ENCODE measurements around the gene DZIP1. TPM values are rescaled to one million over a fixed set of nuclear protein-coding genes. Genes with fewer than 3 reads are reported as not detected.

DZIP1 gene
- total RNA-seq, 3 donors from 2014 or later: 1.3 to 23.6 (median 3.6) TPM

DNA sequence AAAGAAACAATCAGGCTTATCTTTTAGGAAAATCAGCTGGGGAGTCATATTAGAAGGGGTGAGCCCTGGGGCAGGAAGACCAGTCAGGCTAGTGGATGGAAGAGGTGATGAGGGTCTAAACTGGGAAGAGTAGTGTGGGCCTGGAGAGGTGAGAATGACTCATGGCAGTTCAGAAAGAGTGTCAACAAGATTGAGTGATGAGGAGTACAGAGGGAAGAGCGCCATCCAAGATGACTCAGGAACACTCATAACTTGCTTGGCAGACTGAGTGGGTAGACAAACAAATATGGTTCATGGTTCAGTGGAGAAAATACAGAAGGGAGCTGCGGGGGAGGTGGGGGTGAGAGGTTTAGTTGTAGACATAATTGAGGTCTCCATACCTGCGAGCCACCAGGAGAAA, 109.3 kb downstream of the DZIP1 start:
- H3K36me3 ChIP-seq (ENCODE audit: low read depth): no peaks in the 10 kb centered on the region
- no peak overlapping the region for H3K4me3 ChIP-seq
- DNase-seq (no peak), ATAC-seq (peak; percentile 75)
- H3K4me1 ChIP-seq (ENCODE audit: low read depth): no peaks in the 10 kb centered on the region
- TF ChIP-seq, protein P1, sequence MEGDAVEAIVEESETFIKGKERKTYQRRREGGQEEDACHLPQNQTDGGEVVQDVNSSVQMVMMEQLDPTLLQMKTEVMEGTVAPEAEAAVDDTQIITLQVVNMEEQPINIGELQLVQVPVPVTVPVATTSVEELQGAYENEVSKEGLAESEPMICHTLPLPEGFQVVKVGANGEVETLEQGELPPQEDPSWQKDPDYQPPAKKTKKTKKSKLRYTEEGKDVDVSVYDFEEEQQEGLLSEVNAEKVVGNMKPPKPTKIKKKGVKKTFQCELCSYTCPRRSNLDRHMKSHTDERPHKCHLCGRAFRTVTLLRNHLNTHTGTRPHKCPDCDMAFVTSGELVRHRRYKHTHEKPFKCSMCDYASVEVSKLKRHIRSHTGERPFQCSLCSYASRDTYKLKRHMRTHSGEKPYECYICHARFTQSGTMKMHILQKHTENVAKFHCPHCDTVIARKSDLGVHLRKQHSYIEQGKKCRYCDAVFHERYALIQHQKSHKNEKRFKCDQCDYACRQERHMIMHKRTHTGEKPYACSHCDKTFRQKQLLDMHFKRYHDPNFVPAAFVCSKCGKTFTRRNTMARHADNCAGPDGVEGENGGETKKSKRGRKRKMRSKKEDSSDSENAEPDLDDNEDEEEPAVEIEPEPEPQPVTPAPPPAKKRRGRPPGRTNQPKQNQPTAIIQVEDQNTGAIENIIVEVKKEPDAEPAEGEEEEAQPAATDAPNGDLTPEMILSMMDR (IDR thresholded peaks at IDR 0.05): no peak
- intact Hi-C loops (cut with DNase I, micrococcal nuclease): loop anchor here in 1 of 2 donors (5.0 kb wide), 1 partner anchor 297 kb away; no protein-coding TSS in a partner anchor
- no peaks in the 10 kb centered on the region for H3K9me3 ChIP-seq

DNA sequence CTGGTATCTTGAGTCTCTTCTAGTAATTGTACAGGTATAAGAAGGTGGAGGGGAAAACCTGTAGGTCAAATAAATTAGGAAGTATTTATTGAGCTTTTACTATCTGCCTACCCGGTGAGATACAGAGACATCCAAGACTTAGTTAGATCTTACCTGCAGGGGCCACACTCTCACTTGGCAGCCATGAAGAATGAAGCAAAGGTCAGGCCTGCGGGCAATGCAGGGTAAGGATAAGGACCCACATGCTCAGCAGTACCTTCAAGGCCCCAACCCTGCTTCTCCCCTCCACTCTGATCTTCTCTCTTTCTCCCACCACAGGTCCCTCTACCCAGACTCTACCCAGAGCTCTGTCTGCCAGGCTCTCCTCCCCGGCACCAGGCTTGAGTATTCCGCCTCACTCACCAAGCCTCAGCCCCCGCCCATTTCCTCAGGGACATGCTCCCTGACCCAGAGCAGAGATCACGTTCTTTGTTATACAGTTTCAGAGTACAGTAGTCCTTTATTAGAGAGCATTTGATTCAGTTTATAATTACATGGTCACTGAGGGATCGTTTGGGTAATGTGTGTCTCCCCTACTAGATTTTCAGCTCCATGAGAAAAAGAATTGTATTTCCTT, 110.9 kb downstream of the DZIP1 start:
- peak; percentile 64 for ATAC-seq
- no peaks in the 10 kb centered on the region for H3K4me1 ChIP-seq (ENCODE audit: low read depth)
- TF ChIP-seq, protein P1 (IDR thresholded peaks at IDR 0.05): no peak
- no peaks in the 10 kb centered on the region for H3K9me3 ChIP-seq
- no peak overlapping the region for H3K4me3 ChIP-seq
- no peaks in the 10 kb centered on the region for H3K36me3 ChIP-seq (ENCODE audit: low read depth)
- peak in 2 of 3 donors; percentile 36 to 44 for DNase-seq
- intact Hi-C loops (cut with DNase I, micrococcal nuclease): no loop called here

DNA sequence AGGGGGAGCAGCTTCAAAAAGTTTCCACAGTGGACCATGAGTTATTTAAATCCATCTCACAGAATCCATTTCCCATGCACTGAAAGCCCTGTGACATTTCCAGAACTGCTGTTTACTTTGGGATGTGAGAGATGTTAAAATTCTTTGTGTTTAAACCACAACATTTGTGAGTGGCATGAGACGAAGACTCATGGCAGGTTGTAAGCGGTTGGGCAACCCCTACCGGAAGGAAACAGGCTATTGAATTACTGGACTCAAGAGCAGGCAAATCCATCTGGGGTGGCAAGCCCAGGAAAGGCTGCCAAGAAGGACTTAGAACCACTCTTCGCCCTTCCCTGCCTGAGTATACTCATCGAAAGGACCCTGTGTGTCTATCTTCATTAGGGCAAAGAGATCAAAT, 114.3 kb downstream of the DZIP1 start:
- DNase-seq (no peak), ATAC-seq (no peak)
- no peaks in the 10 kb centered on the region for H3K4me1 ChIP-seq (ENCODE audit: low read depth)
- H3K36me3 ChIP-seq (ENCODE audit: low read depth): no peaks in the 10 kb centered on the region
- TF ChIP-seq, protein P1 (IDR thresholded peaks at IDR 0.05): no peak
- H3K9me3 ChIP-seq: no peaks in the 10 kb centered on the region
- no peak overlapping the region for H3K4me3 ChIP-seq
- intact Hi-C loops (cut with DNase I, micrococcal nuclease): no loop called here

Other genes with a start within 250 kb of the DZIP1 start
- under 1 TPM in 1 of 3 donors, not detected in 2; 0.43 TPM for gene CLDN10, start 92.0 kb downstream of the DZIP1 start, total RNA-seq
- gene DNAJC3, start 32.4 kb upstream of the DZIP1 start, total RNA-seq: 10 to 100 TPM; 48.6 to 60.5 (median 55.2) TPM

All from mucosa of descending colon (tissue), 3 donors.